Subcutaneous adipose tissue (tissue), 4 donors: Measurements from ENCODE around the gene RNH1. TPM values are rescaled to one million over a fixed set of nuclear protein-coding genes. Genes with fewer than 3 reads are reported as not detected.

ENCODE experiments used
- CTCF ChIP-seq: fragments of 450-650 bp; IDR thresholded peaks from one replicate; pipeline ENCODE4 v1.5.1; 2016; ENCODE audit warnings: low read depth, mild to moderate bottlenecking, control low read depth, antibody characterized with exemption, moderate library complexity
- total RNA-seq, 4 donors: library from RNA; depleted of rRNA; stranded (reverse); fragments of >200 nt; gene quantifications; one replicate each; pipeline ENCODE4 v1.1.0, GENCODE V29; 2016

RNH1 gene
- total RNA-seq, 4 donors from 2014 or later = 108 to 290 (median 245) TPM

GRCh38 chr11:490930-491260, 16.1 kb downstream of the RNH1 start:
- no peak for TF ChIP-seq CTCF

GRCh38 chr11:490186-490929, 16.7 kb downstream of the RNH1 start:
- TF ChIP-seq CTCF = no peak

GRCh38 chr11:489610-490185, 17.3 kb downstream of the RNH1 start:
- no peak for TF ChIP-seq CTCF

- TF ChIP-seq CTCF = no peak
Measured at GRCh38 chr11:488992-489391, 18.1 kb downstream of the RNH1 start.

- TF ChIP-seq CTCF = no peak
Measured at GRCh38 chr11:488579-488978, 18.5 kb downstream of the RNH1 start.

GRCh38 chr11:488062-488461, 19.0 kb downstream of the RNH1 start:
- TF ChIP-seq CTCF = no peak

GRCh38 chr11:487571-488021, 19.4 kb downstream of the RNH1 start:
- TF ChIP-seq CTCF = no peak
